ENCODE data around the gene ARPC5. TPM values are rescaled to one million over a fixed set of nuclear protein-coding genes. Genes with fewer than 3 reads are reported as not detected.
"Not testable (repeated sequence)": the region's sequence is repeated elsewhere in the genome, so short reads cannot be mapped to it uniquely, and the experiment has no call there.

ARPC5 gene
- 63.4 TPM for total RNA-seq

DNA sequence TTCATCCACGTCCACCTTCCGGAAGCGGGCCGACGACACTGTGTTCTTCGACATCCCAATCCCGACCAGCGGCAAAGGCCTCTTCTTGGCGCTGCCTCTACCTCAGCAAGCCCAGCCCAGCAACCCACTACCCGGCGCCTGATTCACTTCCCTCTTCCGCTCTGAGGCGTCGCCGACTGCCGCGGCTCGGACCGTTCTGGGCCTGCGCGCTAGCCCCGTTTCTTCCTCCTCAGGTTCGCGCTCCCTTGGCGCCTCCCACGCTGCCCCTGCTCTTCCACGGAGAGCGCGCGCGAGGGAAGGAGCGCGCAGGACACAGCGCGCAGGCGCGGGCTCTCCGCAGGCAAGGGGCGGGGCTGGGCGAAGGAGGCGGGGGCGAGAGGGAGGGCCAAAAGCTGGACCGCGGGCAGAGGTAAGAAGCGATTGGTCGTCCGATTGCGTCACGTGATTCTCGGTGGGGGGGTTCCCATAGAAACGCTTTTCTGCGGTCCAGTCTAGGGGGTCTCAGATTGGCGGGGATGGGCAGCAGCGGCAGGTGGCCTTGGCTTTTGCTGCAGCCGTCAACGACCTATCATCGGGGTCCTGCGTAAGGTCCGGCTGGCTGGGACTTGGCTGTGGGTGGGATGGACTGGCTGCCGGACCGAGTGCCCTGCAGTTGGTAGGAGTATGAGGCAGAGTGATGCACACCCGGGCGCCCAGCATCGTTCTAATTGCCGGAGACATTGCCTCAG lies at the start of gene ARPC5:
TSS of gene ARPC5 (minus strand) at position 178 of the 728 bp plus-strand sequence. CDS start at position 54, 124 bp downstream.
- H3K4me1 ChIP-seq (ENCODE audit: insufficient read depth, low read length) = peaks cover 28% of the 10 kb centered on the region
- H3K9me3 ChIP-seq (ENCODE audit: low read depth, low read length) = no peaks in the 10 kb centered on the region
- H3K4me3 ChIP-seq (ENCODE audit: low read length) = peak within 1 kb of the TSS; percentile 90
- H3K27me3 ChIP-seq (ENCODE audit: insufficient read depth, low read length) = no peaks in the 10 kb centered on the region

DNA sequence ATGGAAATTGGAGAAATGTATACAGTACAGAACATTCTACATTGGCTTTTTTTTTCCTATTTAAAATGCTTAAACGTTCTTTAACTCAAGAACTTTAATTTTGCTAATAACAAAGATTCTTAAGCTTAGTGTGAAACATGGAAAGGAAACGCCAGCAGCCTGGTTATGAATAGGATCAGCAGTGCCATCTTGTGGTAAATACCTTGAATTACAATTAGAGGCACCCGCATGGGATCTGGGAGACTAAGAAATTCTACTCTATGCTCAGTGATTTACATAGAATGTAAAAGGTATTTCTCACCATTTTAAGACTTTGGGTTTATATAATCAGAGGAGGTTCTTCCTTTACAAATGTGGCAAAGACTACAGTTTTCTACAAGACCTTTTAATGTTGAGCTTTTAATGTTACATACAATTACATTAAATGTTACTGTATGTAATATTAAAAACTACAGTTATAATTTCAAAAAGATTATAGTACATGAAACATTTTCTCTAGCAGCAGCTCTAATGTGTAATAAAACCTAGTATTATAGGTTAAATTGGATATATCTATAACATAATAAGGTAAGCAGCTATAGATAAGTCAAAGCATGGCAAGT lies 49.6 kb upstream of the ARPC5 start:
- no peak overlapping the region for H3K4me3 ChIP-seq (ENCODE audit: low read length)
- H3K27me3 ChIP-seq (ENCODE audit: insufficient read depth, low read length) = no peaks in the 10 kb centered on the region
- no peaks in the 10 kb centered on the region for H3K9me3 ChIP-seq (ENCODE audit: low read depth, low read length)
- H3K4me1 ChIP-seq (ENCODE audit: insufficient read depth, low read length) = no peaks in the 10 kb centered on the region

DNA sequence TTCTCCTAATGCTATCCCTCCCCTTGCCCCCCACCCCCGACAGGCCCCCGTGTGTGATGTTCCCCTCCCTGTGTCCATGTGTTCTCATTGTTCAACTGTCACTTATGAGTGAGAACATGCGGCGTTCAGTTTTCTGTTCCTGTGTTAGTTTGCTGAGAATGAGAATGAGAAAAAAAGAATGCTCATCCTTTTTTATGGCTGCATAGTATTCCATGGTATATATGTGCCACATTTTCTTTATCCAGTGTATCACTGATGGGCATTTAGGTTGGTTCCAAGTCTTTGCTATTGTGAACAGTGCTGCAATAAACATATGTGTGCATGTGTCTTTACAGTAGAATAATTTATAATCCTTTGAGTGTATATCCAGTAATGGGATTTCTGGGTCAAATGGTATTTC lies 43.8 kb upstream of the ARPC5 start:
- H3K4me1 ChIP-seq (ENCODE audit: insufficient read depth, low read length); H3K9me3 ChIP-seq (ENCODE audit: low read depth, low read length); H3K27me3 ChIP-seq (ENCODE audit: insufficient read depth, low read length); H3K4me3 ChIP-seq (ENCODE audit: low read length): not testable (repeated sequence)

DNA sequence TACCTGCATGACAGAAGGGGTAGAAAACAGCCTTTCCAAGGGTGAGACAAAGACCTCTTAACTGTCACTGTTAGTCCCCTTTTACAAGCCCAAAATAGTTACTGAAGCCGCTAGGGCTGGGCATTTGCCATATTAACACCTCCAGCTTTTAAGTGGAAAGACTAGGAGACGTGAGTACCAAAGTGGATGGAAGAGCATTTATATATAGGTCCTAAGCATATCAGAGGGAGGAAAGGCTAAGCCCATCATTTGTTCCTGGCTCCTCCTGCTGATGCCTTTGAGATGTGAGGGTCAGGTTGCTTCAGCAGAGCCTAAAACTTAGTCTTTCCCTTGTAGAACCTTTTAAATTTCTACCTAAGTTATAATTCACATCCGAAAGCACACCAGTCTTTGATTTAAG lies 43.2 kb upstream of the ARPC5 start:
- H3K27me3 ChIP-seq (ENCODE audit: insufficient read depth, low read length) = peaks cover 2% of the 10 kb centered on the region
- no peak overlapping the region for H3K4me3 ChIP-seq (ENCODE audit: low read length)
- H3K4me1 ChIP-seq (ENCODE audit: insufficient read depth, low read length) = no peaks in the 10 kb centered on the region
- H3K9me3 ChIP-seq (ENCODE audit: low read depth, low read length) = no peaks in the 10 kb centered on the region

DNA sequence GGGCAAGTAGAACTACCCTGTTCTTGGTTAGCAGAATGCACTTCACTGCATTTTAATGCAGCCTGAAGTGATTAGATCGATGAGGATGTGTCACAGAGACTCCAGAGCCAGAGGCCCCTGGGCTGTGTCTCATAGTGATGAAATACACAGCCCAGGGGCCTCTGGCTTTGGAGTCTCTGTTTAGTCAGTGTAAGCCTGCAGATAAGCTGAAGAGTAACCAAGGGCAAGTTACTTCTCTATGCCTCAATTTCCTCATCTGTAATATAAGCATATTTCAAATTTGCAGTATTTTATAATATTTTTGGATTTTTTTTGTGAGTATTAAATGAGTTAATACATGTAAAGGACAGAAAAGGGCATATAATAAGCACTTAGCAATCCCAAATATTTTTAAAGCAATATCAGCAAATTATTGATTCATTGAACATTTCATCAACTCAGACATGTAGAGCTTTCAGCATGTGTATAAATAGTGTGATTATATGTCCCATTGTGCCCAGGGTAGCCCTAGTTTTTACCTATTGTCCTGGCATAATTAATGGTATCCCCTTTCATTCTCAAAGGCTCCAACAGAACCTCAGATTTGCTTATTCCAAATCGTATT lies 41.1 kb upstream of the ARPC5 start:
- Histone ChIP-seq H3K9me3 (ENCODE audit: low read depth, low read length) (no peaks in the 10 kb centered on the region), H3K4me1 (ENCODE audit: insufficient read depth, low read length) (no peaks in the 10 kb centered on the region), H3K27me3 (ENCODE audit: insufficient read depth, low read length) (peaks cover 2% of the 10 kb centered on the region), H3K4me3 (ENCODE audit: low read length) (no peak overlapping the region)

DNA sequence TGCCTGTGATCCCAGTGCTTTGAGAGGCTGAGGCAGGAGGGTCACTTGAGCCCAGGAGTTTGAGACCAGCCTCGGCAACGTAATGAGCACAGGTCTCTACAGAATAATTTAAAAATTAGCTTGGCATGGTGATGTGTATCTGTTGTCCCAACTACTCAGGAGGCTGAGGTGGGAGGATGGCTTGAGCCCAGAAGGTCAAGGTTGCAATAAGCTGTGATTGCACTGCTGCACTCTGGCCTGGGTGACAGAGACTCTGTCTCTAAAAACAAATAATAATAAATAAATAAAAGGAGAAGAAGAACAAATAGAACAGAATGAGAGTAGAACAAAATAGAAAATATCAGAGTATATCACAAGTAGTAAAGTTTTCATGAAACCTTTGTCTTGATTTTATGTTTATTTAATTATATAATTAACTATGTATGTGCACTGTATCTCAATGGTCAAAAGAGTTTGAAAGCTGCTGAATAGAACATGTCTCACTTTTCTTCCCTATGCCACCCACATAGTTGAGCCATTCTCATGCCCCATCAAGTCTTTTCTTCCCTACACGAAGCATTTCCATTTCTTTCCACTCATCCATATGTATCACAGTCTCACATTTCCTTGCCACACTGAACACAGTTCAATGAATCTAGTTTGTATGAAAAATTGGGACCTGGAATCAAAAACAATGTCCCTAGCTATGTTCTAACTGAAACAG lies 40.5 kb upstream of the ARPC5 start:
- Histone ChIP-seq H3K9me3 (ENCODE audit: low read depth, low read length) (peaks cover 5% of the 10 kb centered on the region), H3K4me3 (ENCODE audit: low read length) (no peak overlapping the region), H3K4me1 (ENCODE audit: insufficient read depth, low read length) (no peaks in the 10 kb centered on the region), H3K27me3 (ENCODE audit: insufficient read depth, low read length) (peaks cover 2% of the 10 kb centered on the region)

DNA sequence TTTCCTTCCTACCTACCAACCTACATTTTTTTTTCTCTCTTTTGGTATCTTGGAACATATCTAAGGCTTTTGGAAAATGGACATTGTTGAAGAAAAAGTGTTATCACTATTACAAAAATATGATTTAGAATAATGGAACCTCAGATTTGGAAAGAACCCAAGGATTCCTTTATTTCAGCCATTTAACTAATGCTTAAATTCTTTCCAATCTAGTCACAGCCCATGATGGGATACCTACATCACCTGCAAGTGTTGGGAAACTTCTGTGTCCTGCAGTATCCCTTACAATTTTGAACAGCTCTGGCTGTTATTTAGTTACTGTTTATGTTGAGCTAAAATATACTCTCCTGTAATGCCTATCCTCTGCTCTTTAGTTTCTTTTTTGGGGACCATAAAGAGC lies 39.8 kb upstream of the ARPC5 start:
- peaks cover 7% of the 10 kb centered on the region for H3K9me3 ChIP-seq (ENCODE audit: low read depth, low read length)
- H3K27me3 ChIP-seq (ENCODE audit: insufficient read depth, low read length) = peaks cover 2% of the 10 kb centered on the region
- no peak overlapping the region for H3K4me3 ChIP-seq (ENCODE audit: low read length)
- no peaks in the 10 kb centered on the region for H3K4me1 ChIP-seq (ENCODE audit: insufficient read depth, low read length)

DNA sequence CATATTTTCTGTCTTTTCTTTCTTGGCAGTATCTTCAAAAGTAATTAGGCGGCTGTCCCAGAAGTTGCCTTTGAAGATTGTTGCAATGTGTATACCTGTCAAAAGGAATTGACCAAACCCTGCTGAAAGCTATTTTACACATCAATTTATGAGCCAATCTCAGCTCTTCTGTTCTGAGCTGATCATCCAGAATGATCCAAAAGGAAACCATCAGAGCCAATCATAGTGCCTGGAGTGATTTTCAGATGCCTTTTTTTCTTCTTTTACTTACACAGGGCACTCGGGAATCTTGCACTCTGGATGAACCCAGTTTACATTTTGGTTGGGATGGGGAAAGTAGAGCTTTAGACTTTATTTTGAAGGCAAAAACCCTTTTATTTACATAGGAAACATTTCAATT lies 39.3 kb upstream of the ARPC5 start:
- Histone ChIP-seq H3K27me3 (ENCODE audit: insufficient read depth, low read length) (peaks cover 2% of the 10 kb centered on the region), H3K9me3 (ENCODE audit: low read depth, low read length) (peaks cover 7% of the 10 kb centered on the region), H3K4me3 (ENCODE audit: low read length) (no peak overlapping the region), H3K4me1 (ENCODE audit: insufficient read depth, low read length) (no peaks in the 10 kb centered on the region)

DNA sequence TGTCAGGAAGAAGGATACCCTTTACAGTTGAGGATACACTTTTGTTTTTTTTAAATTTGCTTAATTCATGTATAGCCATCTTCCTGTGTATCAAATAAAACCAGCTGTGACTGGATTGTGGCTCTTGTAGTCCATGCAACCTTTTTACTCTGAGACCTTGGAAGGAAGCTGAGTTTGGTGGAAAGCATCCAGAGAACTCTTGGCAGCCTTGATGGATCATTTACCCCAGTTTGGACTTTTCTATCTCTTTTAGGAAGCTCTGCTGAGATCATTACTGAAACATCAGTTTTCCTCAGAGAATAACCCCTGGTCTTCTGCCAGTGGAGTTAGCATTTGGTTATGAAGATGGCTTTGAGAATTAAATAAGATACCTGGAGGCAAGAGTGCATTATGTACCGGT lies 38.8 kb upstream of the ARPC5 start:
- Histone ChIP-seq H3K4me3 (ENCODE audit: low read length) (no peak overlapping the region), H3K27me3 (ENCODE audit: insufficient read depth, low read length) (peaks cover 2% of the 10 kb centered on the region), H3K4me1 (ENCODE audit: insufficient read depth, low read length) (no peaks in the 10 kb centered on the region), H3K9me3 (ENCODE audit: low read depth, low read length) (peaks cover 7% of the 10 kb centered on the region)

DNA sequence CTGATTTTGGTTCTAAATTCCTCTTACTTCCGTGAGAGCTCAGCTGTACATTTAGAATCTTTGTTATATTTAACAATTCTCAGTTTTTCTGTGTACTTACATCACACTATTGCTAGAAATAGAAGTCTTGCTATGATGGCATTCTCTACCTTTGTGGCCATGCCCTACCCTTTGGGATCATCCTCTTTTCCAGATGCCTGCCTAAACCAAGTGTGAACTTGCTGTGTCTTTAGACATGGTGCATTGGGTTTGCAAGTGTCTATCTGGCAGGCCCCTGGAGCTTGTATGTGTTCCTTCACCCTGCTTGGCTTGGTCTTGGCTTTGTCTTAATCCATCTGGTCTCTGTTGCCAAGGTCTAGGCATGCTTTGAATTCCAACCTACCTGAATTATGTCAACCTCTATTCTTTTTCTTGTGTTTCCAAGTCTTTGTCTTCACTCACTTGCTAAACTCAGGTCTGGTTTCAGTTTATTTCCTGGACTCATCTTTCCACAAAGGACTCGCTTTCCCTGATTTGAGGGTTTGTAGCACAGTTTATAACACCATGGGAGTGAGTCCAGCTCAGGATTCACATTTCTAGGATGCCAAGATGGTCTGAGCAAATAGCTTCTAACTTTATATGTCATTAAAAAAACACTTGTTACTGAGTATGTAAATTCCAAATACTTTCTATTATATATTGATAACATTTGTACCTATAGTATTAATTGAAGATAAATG lies 38.2 kb upstream of the ARPC5 start:
- Histone ChIP-seq H3K4me3 (ENCODE audit: low read length) (no peak overlapping the region), H3K27me3 (ENCODE audit: insufficient read depth, low read length) (peaks cover 2% of the 10 kb centered on the region), H3K4me1 (ENCODE audit: insufficient read depth, low read length) (no peaks in the 10 kb centered on the region), H3K9me3 (ENCODE audit: low read depth, low read length) (peaks cover 7% of the 10 kb centered on the region)

DNA sequence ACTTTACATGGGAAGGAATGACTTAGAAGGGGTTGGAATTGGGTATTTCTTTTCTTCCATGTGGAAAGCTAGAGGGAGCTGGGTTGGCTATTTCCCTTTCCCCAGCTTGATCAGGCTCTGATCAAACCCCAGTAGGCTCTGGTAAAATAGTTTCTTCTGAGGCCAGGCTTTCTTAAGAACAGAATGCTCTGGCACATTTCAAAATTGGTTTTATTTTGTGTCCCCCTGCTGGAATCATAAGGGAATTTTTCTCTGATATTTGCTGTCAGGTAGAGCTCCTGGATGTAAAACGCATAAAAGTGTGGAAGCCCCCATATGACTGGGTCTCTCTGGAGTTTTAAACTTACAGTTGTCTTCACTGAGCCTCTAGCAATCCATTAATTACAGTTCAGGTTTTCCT lies 34.6 kb upstream of the ARPC5 start:
- peaks cover 7% of the 10 kb centered on the region for H3K9me3 ChIP-seq (ENCODE audit: low read depth, low read length)

DNA sequence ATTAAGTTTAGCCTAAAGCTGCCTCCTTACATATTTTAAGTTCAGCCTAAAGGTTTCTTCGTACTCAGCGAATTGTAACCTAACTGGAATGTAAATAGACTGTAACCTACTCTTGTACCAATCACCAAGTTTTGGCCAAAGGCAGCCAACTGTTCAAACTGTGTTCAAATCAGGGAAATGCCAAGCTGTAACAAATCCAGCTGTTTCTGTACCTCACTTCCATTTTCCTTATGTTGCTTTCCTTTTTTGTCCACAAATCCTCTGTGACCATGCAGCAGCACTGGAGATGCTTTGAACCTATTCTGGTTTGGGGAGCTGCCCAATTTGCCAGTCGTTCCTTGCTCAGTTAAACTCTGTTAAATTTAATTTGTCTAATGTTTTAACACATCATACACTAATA lies 20.8 kb upstream of the ARPC5 start:
- no peaks in the 10 kb centered on the region for H3K27me3 ChIP-seq (ENCODE audit: insufficient read depth, low read length)
- H3K4me3 ChIP-seq (ENCODE audit: low read length) = no peak overlapping the region
- H3K4me1 ChIP-seq (ENCODE audit: insufficient read depth, low read length) = peaks cover 25% of the 10 kb centered on the region
- H3K9me3 ChIP-seq (ENCODE audit: low read depth, low read length) = no peaks in the 10 kb centered on the region

More for the DNA sequence above, 34.6 kb upstream of the ARPC5 start:
- Histone ChIP-seq H3K4me3 (ENCODE audit: low read length) (no peak overlapping the region), H3K27me3 (ENCODE audit: insufficient read depth, low read length) (peaks cover 2% of the 10 kb centered on the region), H3K4me1 (ENCODE audit: insufficient read depth, low read length) (no peaks in the 10 kb centered on the region)

DNA sequence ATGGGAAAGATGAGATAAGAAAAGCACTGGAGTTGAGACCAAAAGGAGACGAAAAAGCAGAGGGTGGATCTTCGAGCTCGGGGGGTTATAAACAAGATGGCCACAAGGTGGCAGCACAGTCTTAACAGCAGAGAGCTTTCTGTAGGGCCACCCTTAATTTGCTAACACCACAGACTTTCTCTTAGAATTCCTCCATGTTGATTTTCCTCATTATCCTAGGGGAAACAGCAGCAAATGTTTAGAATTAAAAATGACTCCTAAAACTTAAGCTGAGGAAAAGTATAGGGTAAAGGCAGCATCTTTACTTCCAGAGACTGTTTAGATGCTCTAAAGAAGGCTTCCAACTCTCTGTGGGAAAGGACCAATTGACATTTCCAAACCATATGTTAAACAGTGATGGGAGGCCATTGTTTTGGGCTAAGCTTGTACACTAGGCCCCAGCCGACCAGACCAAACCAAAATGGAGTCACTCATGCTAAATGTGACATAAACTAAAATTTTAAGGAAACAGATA lies 20.0 kb upstream of the ARPC5 start:
- Histone ChIP-seq H3K9me3 (ENCODE audit: low read depth, low read length) (no peaks in the 10 kb centered on the region), H3K4me1 (ENCODE audit: insufficient read depth, low read length) (peaks cover 25% of the 10 kb centered on the region), H3K27me3 (ENCODE audit: insufficient read depth, low read length) (no peaks in the 10 kb centered on the region), H3K4me3 (ENCODE audit: low read length) (no peak overlapping the region)

DNA sequence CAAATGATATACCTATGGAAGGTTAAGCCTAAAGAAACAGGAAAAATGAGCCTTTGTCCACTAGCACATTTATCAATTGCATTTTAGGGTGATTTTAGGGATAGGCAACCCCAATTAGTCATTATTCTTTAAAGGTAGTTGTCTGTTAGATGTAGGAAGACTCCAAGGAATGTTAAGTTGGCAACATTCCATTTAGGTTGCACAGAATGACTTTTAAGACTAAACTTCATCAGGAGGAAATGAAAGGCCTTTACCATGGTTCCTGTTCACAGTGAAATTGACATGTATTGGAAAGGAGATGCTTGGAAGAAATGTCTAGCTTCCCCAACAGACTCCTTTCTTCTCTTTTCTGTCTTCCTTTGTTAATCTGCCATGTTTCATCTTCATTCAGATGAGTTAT lies 19.1 kb upstream of the ARPC5 start:
- Histone ChIP-seq H3K4me3 (ENCODE audit: low read length) (no peak overlapping the region), H3K27me3 (ENCODE audit: insufficient read depth, low read length) (no peaks in the 10 kb centered on the region), H3K4me1 (ENCODE audit: insufficient read depth, low read length) (peaks cover 25% of the 10 kb centered on the region), H3K9me3 (ENCODE audit: low read depth, low read length) (no peaks in the 10 kb centered on the region)
